ENCODE measurements around the gene EEF1G. TPM values are rescaled to one million over a fixed set of nuclear protein-coding genes. Genes with fewer than 3 reads are reported as not detected.

EEF1G gene
- total RNA-seq, 1 experiment from 2014 or later = 1,815 TPM

GRCh38 chr11:62605902-62606301 is 32.2 kb upstream of the EEF1G start:
- Histone ChIP-seq H3K79me2 (ENCODE audit: low read length) (peaks cover 11% of the 10 kb centered on the region), H3K9me2 (replicated peaks; ENCODE audit: low read length) (no peaks in the 10 kb centered on the region)

GRCh38 chr11:62605467-62605866 is 31.8 kb upstream of the EEF1G start:
- DNase-seq (no peak), ATAC-seq (no peak)
- H3K79me2 ChIP-seq (ENCODE audit: low read length) = peaks cover 11% of the 10 kb centered on the region
- H3K4me2 ChIP-seq (ENCODE audit: low read length) = no peak overlapping the region
- H3F3A ChIP-seq (ENCODE audit: low read length, unreplicated experiment) = no peaks in the 10 kb centered on the region
- BruUV-seq (replicated peaks) = no TSS peak
- no peak overlapping the region for H3K27ac ChIP-seq (ENCODE audit: low read length)
- ChIA-PET POLR2A (ENCODE audit: unreplicated experiment) (no interaction called here), CTCF (interaction anchor here (0.8 kb wide), 1 partner anchor 11 kb away, joined by 3 read pairs; no protein-coding TSS in a partner anchor)
- intact Hi-C loops (cut with micrococcal nuclease) = no loop called here
- no peaks in the 10 kb centered on the region for H3K36me3 ChIP-seq (ENCODE audit: low read depth, low read length)
- H3K4me1 ChIP-seq (ENCODE audit: insufficient read depth, low read length) = peaks cover 8% of the 10 kb centered on the region; the same call in 1 of the 2 replicates
- H3K4me3 ChIP-seq (ENCODE audit: low read length) = no peak overlapping the region
- TF ChIP-seq EZH2 (IDR thresholded peaks at IDR 0.05; ENCODE audit: low read length, unreplicated experiment) = no peak
- TF ChIP-seq EZH2phosphoT487 (IDR thresholded peaks at IDR 0.05; ENCODE audit: borderline replicate concordance, low read length) = no peak
- TF ChIP-seq, protein P1, sequence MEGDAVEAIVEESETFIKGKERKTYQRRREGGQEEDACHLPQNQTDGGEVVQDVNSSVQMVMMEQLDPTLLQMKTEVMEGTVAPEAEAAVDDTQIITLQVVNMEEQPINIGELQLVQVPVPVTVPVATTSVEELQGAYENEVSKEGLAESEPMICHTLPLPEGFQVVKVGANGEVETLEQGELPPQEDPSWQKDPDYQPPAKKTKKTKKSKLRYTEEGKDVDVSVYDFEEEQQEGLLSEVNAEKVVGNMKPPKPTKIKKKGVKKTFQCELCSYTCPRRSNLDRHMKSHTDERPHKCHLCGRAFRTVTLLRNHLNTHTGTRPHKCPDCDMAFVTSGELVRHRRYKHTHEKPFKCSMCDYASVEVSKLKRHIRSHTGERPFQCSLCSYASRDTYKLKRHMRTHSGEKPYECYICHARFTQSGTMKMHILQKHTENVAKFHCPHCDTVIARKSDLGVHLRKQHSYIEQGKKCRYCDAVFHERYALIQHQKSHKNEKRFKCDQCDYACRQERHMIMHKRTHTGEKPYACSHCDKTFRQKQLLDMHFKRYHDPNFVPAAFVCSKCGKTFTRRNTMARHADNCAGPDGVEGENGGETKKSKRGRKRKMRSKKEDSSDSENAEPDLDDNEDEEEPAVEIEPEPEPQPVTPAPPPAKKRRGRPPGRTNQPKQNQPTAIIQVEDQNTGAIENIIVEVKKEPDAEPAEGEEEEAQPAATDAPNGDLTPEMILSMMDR (conservative IDR thresholded peaks at IDR 0.05; ENCODE audit: low read depth, low read length) = no peak
- no peaks in the 10 kb centered on the region for H3K27me3 ChIP-seq (ENCODE audit: low read length)
- no peaks in the 10 kb centered on the region for H3K9me2 ChIP-seq (replicated peaks; ENCODE audit: low read length)
- H3K9me3 ChIP-seq (ENCODE audit: low read length) = no peaks in the 10 kb centered on the region
- no peak overlapping the region for H3K9ac ChIP-seq (ENCODE audit: low read length)
- no peak overlapping the region for H2AFZ ChIP-seq (ENCODE audit: low read length)
- H4K20me1 ChIP-seq (ENCODE audit: low read length) = no peaks in the 10 kb centered on the region

More at GRCh38 chr11:62605902-62606301, 32.2 kb upstream of the EEF1G start:
- no TSS peak for BruUV-seq (replicated peaks)
- no peak for DNase-seq
- ATAC-seq = no peak
- no peak overlapping the region for H3K9ac ChIP-seq (ENCODE audit: low read length)
- H2AFZ ChIP-seq (ENCODE audit: low read length) = no peak overlapping the region
- peaks cover 9% of the 10 kb centered on the region for H3K4me1 ChIP-seq (ENCODE audit: insufficient read depth, low read length)
- ChIA-PET POLR2A (ENCODE audit: unreplicated experiment) (interaction anchor here (0.5 kb wide), 1 partner anchor 47 kb away, joined by 4 read pairs; the partner anchor contains the start of gene INTS5), CTCF (interaction anchor here (0.8 kb wide), 1 partner anchor 12 kb away, joined by 3 read pairs; no protein-coding TSS in a partner anchor)
- no peak overlapping the region for H3K4me2 ChIP-seq (ENCODE audit: low read length)
- H3K36me3 ChIP-seq (ENCODE audit: low read depth, low read length) = no peaks in the 10 kb centered on the region
- no peaks in the 10 kb centered on the region for H4K20me1 ChIP-seq (ENCODE audit: low read length)
- no peak for TF ChIP-seq EZH2 (IDR thresholded peaks at IDR 0.05; ENCODE audit: low read length, unreplicated experiment)
- TF ChIP-seq, protein P1 (conservative IDR thresholded peaks at IDR 0.05; ENCODE audit: low read depth, low read length) = no peak
- TF ChIP-seq EZH2phosphoT487 (IDR thresholded peaks at IDR 0.05; ENCODE audit: borderline replicate concordance, low read length) = no peak
- H3K9me3 ChIP-seq (ENCODE audit: low read length) = no peaks in the 10 kb centered on the region
- no peaks in the 10 kb centered on the region for H3F3A ChIP-seq (ENCODE audit: low read length, unreplicated experiment)
- intact Hi-C loops (cut with micrococcal nuclease) = no loop called here
- H3K27me3 ChIP-seq (ENCODE audit: low read length) = no peaks in the 10 kb centered on the region
- H3K4me3 ChIP-seq (ENCODE audit: low read length) = no peak overlapping the region
- no peak overlapping the region for H3K27ac ChIP-seq (ENCODE audit: low read length)

- ATAC-seq (no peak), DNase-seq (no peak)
- Histone ChIP-seq H3K4me2 (ENCODE audit: low read length) (no peak overlapping the region), H4K20me1 (ENCODE audit: low read length) (no peaks in the 10 kb centered on the region), H3F3A (ENCODE audit: low read length, unreplicated experiment) (no peaks in the 10 kb centered on the region), H3K36me3 (ENCODE audit: low read depth, low read length) (peaks cover 5% of the 10 kb centered on the region; the same call in 1 of the 2 replicates), H3K27me3 (ENCODE audit: low read length) (no peaks in the 10 kb centered on the region), H3K9me3 (ENCODE audit: low read length) (no peaks in the 10 kb centered on the region), H3K9me2 (replicated peaks; ENCODE audit: low read length) (no peaks in the 10 kb centered on the region), H3K79me2 (ENCODE audit: low read length) (peaks cover 20% of the 10 kb centered on the region), H2AFZ (ENCODE audit: low read length) (no peak overlapping the region), H3K4me3 (ENCODE audit: low read length) (no peak overlapping the region), H3K4me1 (ENCODE audit: insufficient read depth, low read length) (peaks cover 15% of the 10 kb centered on the region), H3K9ac (ENCODE audit: low read length) (no peak overlapping the region), H3K27ac (ENCODE audit: low read length) (no peak overlapping the region)
- intact Hi-C loops (cut with micrococcal nuclease) = loop anchor here (5.0 kb wide), 1 partner anchor 68 kb away; the partner anchor contains the start of genes LBHD1 and UQCC3
- no TSS peak for BruUV-seq (replicated peaks)
- CTCF ChIA-PET = no interaction called here
- POLR2A ChIA-PET (ENCODE audit: unreplicated experiment) = no interaction called here
- TF ChIP-seq, protein P1 (conservative IDR thresholded peaks at IDR 0.05; ENCODE audit: low read depth, low read length) = no peak
- TF ChIP-seq EZH2phosphoT487 (IDR thresholded peaks at IDR 0.05; ENCODE audit: borderline replicate concordance, low read length) (no peak), EZH2 (IDR thresholded peaks at IDR 0.05; ENCODE audit: low read length, unreplicated experiment) (no peak)
Measured at GRCh38 chr11:62604460-62605120, 30.9 kb upstream of the EEF1G start.
